NB4 (cell line): ENCODE measurements around the gene FAM199X.

ENCODE experiments used
- DNase-seq: peaks from one replicate; pipeline ENCODE4 v3.0.0; 2010; ENCODE audit warnings: low read depth
- H3K4me3 ChIP-seq: one replicate; pipeline ENCODE4 v1.5.1; 2011; ENCODE audit warnings: mild to moderate bottlenecking, low read depth, low read length, moderate library complexity
- CTCF ChIP-seq: IDR thresholded peaks from one replicate; pipeline ENCODE4 v1.5.1; 2012; ENCODE audit warnings: low read depth, low read length
- MAX ChIP-seq: IDR thresholded peaks from 2 replicates; pipeline ENCODE4 v1.6.1; 2011; ENCODE audit warnings: low read depth, low read length
- MYC ChIP-seq: IDR thresholded peaks from 2 replicates; pipeline ENCODE4 v1.6.1; 2011; ENCODE audit warnings: low read depth, low read length
- POLR2A ChIP-seq: IDR thresholded peaks from 2 replicates; pipeline ENCODE4 v1.6.1; 2011; ENCODE audit warnings: mild to moderate bottlenecking; ENCODE audit not compliant: insufficient read length; ENCODE audit errors: extremely low read depth

Gene FAM199X

GRCh38 chrX:104172788-104173187, 6.5 kb downstream of the FAM199X start:
- no peak for DNase-seq
- TF ChIP-seq MYC (no peak), CTCF (no peak), POLR2A (no peak), MAX (no peak)
- no peak overlapping the region for H3K4me3 ChIP-seq

- H3K4me3 ChIP-seq, result no peak overlapping the region
- TF ChIP-seq CTCF, result no peak
- TF ChIP-seq MYC, result no peak
- no peak for TF ChIP-seq MAX
- no peak for TF ChIP-seq POLR2A
- no peak for DNase-seq
Measured at GRCh38 chrX:104173841-104174240, 7.6 kb downstream of the FAM199X start.

- no peak for DNase-seq
- H3K4me3 ChIP-seq, result no peak overlapping the region
- TF ChIP-seq CTCF, result no peak
Measured at GRCh38 chrX:104183685-104184084, 17.4 kb downstream of the FAM199X start.

- H3K4me3 ChIP-seq, result no peak overlapping the region
- no peak for TF ChIP-seq MAX
- no peak for TF ChIP-seq POLR2A
- TF ChIP-seq MYC, result no peak
- TF ChIP-seq CTCF, result no peak
- no peak for DNase-seq
Measured at GRCh38 chrX:104187931-104188330, 21.7 kb downstream of the FAM199X start.

- no peak overlapping the region for H3K4me3 ChIP-seq
- no peak for DNase-seq
- no peak for TF ChIP-seq CTCF
- TF ChIP-seq MAX, result no peak
- no peak for TF ChIP-seq POLR2A
Measured at GRCh38 chrX:104189837-104190236, 23.6 kb downstream of the FAM199X start.

GRCh38 chrX:104193485-104193884, 27.2 kb downstream of the FAM199X start:
- no peak overlapping the region for H3K4me3 ChIP-seq
- TF ChIP-seq MYC (no peak), POLR2A (no peak), MAX (no peak), CTCF (no peak)
- DNase-seq, result no peak
